Keratinocyte (primary cell): Measurements from ENCODE around the gene EPHA2. TPM values are rescaled to one million over a fixed set of nuclear protein-coding genes. Genes with fewer than 3 reads are reported as not detected.

Experiments used
- DNase-seq: peaks from one replicate; pipeline ENCODE4 v3.0.0-alpha.2; 2011; ENCODE audit warnings: low read depth, missing footprints, low spot score
- FAIRE-seq: peaks from 2 replicates; lab custom pipeline; 2011; peaks lifted over from hg19 to GRCh38; lab: Jason Lieb, UNC
- H2AFZ ChIP-seq: 2 replicates; pipeline ENCODE4 v1.6.0; 2012; ENCODE audit warnings: low read length, control low read depth, inconsistent platforms; ENCODE audit not compliant: control insufficient read depth
- H3K27ac ChIP-seq: 2 replicates; pipeline ENCODE4 v1.5.1; 2011; ENCODE audit warnings: low read length; ENCODE audit not compliant: control insufficient read depth, insufficient read depth
- H3K27me3 ChIP-seq: 3 replicates; pipeline ENCODE4 v1.6.0; 2011; ENCODE audit warnings: low read length; ENCODE audit not compliant: control insufficient read depth, insufficient read depth; ENCODE audit errors: extremely low read depth
- H3K36me3 ChIP-seq, 2 experiments: 2 replicates in 1 of 2; 3 replicates in 1 of 2; pipeline ENCODE4 v1.5.1; 2011; ENCODE audit warnings: low read length in 2 of 2, mild to moderate bottlenecking in 1 of 2; ENCODE audit not compliant: control insufficient read depth in 2 of 2, insufficient read depth in 2 of 2; ENCODE audit errors: extremely low read depth in 1 of 2
- H3K4me1 ChIP-seq: 3 replicates; pipeline ENCODE4 v1.5.1; 2011; ENCODE audit warnings: low read length; ENCODE audit not compliant: control insufficient read depth, insufficient read depth; ENCODE audit errors: extremely low read depth
- H3K4me2 ChIP-seq: 3 replicates; pipeline ENCODE4 v1.6.0; 2011; ENCODE audit warnings: low read depth, low read length; ENCODE audit not compliant: control insufficient read depth, insufficient read depth; ENCODE audit errors: extremely low read depth
- H3K4me3 ChIP-seq, 3 experiments: fragments of 200-600 bp in 1 of 3; sonication (generic) in 1 of 3; 2 replicates in 2 of 3; 3 replicates in 1 of 3; pipeline ENCODE4 v1.5.1; 2011 to 2016; ENCODE audit warnings: low read length in 3 of 3, mild to moderate bottlenecking in 3 of 3, control low read depth in 2 of 3, inconsistent platforms in 1 of 3, low read depth in 1 of 3, mixed read lengths in 1 of 3, mixed run types in 1 of 3, moderate library complexity in 1 of 3; ENCODE audit not compliant: control insufficient read depth in 2 of 3, insufficient read depth in 2 of 3; ENCODE audit errors: extremely low read depth in 1 of 3
- H3K79me2 ChIP-seq: 2 replicates; pipeline ENCODE4 v1.6.0; 2012; ENCODE audit warnings: low read length; ENCODE audit not compliant: control insufficient read depth, insufficient read depth
- H3K9ac ChIP-seq: 3 replicates; pipeline ENCODE4 v1.6.0; 2011; ENCODE audit warnings: low read length; ENCODE audit not compliant: control insufficient read depth, insufficient read depth; ENCODE audit errors: extremely low read depth
- H3K9me1 ChIP-seq: 3 replicates; pipeline ENCODE4 v1.6.0; 2011; ENCODE audit warnings: low read length; ENCODE audit not compliant: control insufficient read depth, insufficient read depth; ENCODE audit errors: extremely low read depth
- H3K9me3 ChIP-seq: 2 replicates; pipeline ENCODE4 v1.5.1; 2012; ENCODE audit warnings: low read depth, low read length; ENCODE audit not compliant: control insufficient read depth
- H4K20me1 ChIP-seq: 3 replicates; pipeline ENCODE4 v1.6.0; 2011; ENCODE audit warnings: low read length; ENCODE audit not compliant: control insufficient read depth, insufficient read depth; ENCODE audit errors: extremely low read depth
- EZH2 ChIP-seq: IDR thresholded peaks from one replicate; pipeline ENCODE4 v1.6.1; 2012; ENCODE audit warnings: inconsistent platforms, mild to moderate bottlenecking, low read length, moderate library complexity
- dilution Hi-C: fragments of 300-500 bp; cut with MboI; formaldehyde crosslinking; loops from one replicate; pipeline ENCODE4 v1.7.0; 2020; ENCODE audit warnings: low sequenced_read_pairs; ENCODE audit not compliant: extremely low pct_ligation_motif_present
- polyA plus RNA-seq, 5 experiments: library from polyadenylated mRNA; depleted of rRNA in 3 of 5; stranded (reverse) in 3 of 5; stranded (forward) in 1 of 5; unstranded in 1 of 5; fragments of >200 nt; gene quantifications; 1 replicate in 1 of 5; 2 replicates in 3 of 5; 3 replicates in 1 of 5; pipeline versions ENCODE4 v1.2.1 to v1.2.3, GENCODE V29; 2011 to 2012; ENCODE audit warnings: missing spikeins in 2 of 5, low read depth in 1 of 5, low replicate concordance in 1 of 5
- TF ChIP-seq, protein P1 (sequence below), 3 experiments: IDR thresholded peaks in 1 of 3; conservative IDR thresholded peaks in 1 of 3; optimal IDR thresholded peaks in 1 of 3; 2 replicates in 2 of 3; 3 replicates in 1 of 3; pipeline versions ENCODE3 to v1.5.1; 2011; ENCODE audit warnings: low read length in 3 of 3, mild to moderate bottlenecking in 3 of 3, moderate library complexity in 2 of 3, control low read depth in 1 of 3, inconsistent platforms in 1 of 3; ENCODE audit not compliant: insufficient read depth in 2 of 3; ENCODE audit errors: extremely low read depth in 1 of 3

The EPHA2 gene
- polyA plus RNA-seq, 1 donor (not counting 4 experiments of a cell fraction or from before 2014, with no cell fraction given) = 55.6 TPM

GRCh38 chr1:16125483-16125882, 30.4 kb downstream of the EPHA2 start:
- H3K79me2 ChIP-seq = peaks cover 15% of the 10 kb centered on the region
- no peak overlapping the region for H2AFZ ChIP-seq
- no peak for FAIRE-seq
- H3K27me3 ChIP-seq = no peaks in the 10 kb centered on the region
- H3K4me1 ChIP-seq = peaks cover 5% of the 10 kb centered on the region
- no peak for DNase-seq
- H3K4me3 ChIP-seq = no peak overlapping the region
- H3K27ac ChIP-seq = no peak overlapping the region
- H3K9me3 ChIP-seq = no peaks in the 10 kb centered on the region
- H4K20me1 ChIP-seq = peaks cover 45% of the 10 kb centered on the region
- dilution Hi-C loops = no loop called here
- no peaks in the 10 kb centered on the region for H3K9me1 ChIP-seq
- no peak for TF ChIP-seq EZH2
- TF ChIP-seq, protein P1, sequence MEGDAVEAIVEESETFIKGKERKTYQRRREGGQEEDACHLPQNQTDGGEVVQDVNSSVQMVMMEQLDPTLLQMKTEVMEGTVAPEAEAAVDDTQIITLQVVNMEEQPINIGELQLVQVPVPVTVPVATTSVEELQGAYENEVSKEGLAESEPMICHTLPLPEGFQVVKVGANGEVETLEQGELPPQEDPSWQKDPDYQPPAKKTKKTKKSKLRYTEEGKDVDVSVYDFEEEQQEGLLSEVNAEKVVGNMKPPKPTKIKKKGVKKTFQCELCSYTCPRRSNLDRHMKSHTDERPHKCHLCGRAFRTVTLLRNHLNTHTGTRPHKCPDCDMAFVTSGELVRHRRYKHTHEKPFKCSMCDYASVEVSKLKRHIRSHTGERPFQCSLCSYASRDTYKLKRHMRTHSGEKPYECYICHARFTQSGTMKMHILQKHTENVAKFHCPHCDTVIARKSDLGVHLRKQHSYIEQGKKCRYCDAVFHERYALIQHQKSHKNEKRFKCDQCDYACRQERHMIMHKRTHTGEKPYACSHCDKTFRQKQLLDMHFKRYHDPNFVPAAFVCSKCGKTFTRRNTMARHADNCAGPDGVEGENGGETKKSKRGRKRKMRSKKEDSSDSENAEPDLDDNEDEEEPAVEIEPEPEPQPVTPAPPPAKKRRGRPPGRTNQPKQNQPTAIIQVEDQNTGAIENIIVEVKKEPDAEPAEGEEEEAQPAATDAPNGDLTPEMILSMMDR (optimal IDR thresholded peaks at IDR 0.05 in 1 of 3, IDR thresholded peaks at IDR 0.05 in 1 of 3, conservative IDR thresholded peaks at IDR 0.05 in 1 of 3; ENCODE audit: extremely low read depth in 1 of 3, insufficient read depth in 2 of 3, low read length in 3 of 3) = no peak
- H3K4me2 ChIP-seq = no peak overlapping the region
- peaks cover 54 to 58% of the 10 kb centered on the region in 2 experiments for H3K36me3 ChIP-seq
- H3K9ac ChIP-seq = no peak overlapping the region

DNA sequence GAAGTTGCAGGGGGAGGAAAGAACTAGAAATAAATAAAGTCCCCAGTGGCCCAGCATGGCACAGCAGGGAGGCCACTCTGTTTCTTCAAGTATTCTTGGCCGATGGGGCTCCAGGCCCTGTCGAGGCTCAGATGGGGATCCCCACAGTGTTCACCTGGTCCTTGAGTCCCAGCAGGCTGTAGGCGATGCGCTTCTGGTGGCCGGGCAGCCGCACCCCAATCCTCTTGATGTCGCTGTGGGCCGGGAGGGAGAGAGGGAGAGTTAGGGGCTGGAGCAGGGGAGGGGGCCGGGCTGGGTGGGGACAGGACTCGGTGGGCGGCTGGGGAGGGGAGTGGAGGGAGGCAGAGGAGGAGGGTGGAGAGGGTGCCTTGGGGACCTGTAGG, 30.8 kb downstream of the EPHA2 start:
- Histone ChIP-seq H4K20me1 (peaks cover 44% of the 10 kb centered on the region), H3K27me3 (no peaks in the 10 kb centered on the region), H3K27ac (no peak overlapping the region), H3K9me1 (no peaks in the 10 kb centered on the region), H3K9ac (no peak overlapping the region), H3K4me3 (no peak overlapping the region), H3K79me2 (peaks cover 15% of the 10 kb centered on the region), H3K4me1 (peaks cover 5% of the 10 kb centered on the region), H3K36me3 (peaks cover 53 to 54% of the 10 kb centered on the region in 2 experiments), H3K9me3 (no peaks in the 10 kb centered on the region), H2AFZ (no peak overlapping the region), H3K4me2 (no peak overlapping the region)
- dilution Hi-C loops = no loop called here
- FAIRE-seq = no peak
- DNase-seq = no peak
- TF ChIP-seq, protein P1 (optimal IDR thresholded peaks at IDR 0.05 in 1 of 3, IDR thresholded peaks at IDR 0.05 in 1 of 3, conservative IDR thresholded peaks at IDR 0.05 in 1 of 3; ENCODE audit: extremely low read depth in 1 of 3, insufficient read depth in 2 of 3, low read length in 3 of 3) = no peak
- no peak for TF ChIP-seq EZH2
